NCI-H2107 (cell line): Measurements from ENCODE around the gene PLD4.
"Not testable (repeated sequence)": the region's sequence is repeated elsewhere in the genome, so short reads cannot be mapped to it uniquely, and the experiment has no call there.

Source experiments
- DNase-seq: peaks from one replicate; lab custom pipeline; 2025; lab: John Stamatoyannopoulos, UW

Gene PLD4

DNA sequence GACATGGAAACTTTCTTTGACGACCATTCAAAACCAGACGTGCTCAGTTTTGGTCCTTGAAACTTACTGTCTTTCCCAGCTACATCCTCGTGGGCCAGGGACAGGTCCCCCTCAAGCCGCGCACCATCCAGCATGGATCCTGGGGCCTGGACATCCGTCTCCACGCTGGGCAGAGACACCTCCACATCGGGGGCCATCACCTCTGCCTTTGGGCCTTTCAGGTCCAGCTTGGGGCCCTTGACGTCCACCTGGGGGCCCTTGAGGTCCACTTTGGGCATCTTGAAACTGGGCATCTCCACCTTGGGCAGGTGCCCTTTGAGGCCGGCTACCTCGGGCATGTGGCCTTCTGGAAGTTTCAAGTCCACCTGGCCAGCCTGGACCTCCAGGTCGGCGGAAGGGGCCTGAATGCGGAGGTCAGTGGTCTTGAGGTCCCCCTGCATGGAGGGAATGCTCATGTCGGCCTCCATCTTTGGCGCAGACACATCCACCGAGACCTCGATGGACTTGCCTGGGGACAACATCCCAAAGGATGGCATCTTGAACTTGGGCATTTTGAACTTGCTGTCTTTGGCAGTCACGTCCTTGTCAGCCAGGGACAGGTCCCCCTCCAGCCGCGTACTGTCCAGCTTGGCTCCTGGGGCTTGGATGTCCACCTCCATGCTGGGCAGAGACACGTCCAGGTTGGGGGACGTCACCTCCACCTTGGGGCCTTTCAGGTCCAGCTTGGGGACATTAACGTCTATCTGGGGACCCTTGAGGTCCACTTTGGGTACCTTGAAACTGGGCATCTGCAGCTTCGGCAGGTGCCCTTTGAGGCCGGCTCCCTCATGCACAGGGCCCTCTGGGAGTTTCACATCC, 17.1 kb downstream of the PLD4 start:
- DNase-seq: no peak

DNA sequence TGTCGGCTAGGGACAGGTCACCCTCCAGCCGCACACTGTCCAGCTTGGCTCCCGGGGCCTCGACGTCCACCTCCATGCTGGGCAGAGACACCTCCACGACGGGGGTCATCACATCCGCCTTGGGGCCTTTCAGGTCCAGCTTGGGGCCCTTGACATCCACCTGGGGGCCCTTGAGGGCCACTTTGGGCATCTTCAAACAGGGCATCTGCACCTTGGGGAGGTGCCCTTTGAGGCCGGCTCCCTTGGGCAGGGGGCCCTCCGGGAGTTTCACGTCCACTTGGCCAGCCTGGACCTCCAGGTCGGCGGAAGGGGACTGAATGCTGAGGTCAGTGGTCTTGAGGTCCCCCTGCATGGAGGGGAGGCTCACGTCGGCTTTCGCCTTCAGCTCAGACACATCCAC, 17.9 kb downstream of the PLD4 start:
- DNase-seq: no peak

DNA sequence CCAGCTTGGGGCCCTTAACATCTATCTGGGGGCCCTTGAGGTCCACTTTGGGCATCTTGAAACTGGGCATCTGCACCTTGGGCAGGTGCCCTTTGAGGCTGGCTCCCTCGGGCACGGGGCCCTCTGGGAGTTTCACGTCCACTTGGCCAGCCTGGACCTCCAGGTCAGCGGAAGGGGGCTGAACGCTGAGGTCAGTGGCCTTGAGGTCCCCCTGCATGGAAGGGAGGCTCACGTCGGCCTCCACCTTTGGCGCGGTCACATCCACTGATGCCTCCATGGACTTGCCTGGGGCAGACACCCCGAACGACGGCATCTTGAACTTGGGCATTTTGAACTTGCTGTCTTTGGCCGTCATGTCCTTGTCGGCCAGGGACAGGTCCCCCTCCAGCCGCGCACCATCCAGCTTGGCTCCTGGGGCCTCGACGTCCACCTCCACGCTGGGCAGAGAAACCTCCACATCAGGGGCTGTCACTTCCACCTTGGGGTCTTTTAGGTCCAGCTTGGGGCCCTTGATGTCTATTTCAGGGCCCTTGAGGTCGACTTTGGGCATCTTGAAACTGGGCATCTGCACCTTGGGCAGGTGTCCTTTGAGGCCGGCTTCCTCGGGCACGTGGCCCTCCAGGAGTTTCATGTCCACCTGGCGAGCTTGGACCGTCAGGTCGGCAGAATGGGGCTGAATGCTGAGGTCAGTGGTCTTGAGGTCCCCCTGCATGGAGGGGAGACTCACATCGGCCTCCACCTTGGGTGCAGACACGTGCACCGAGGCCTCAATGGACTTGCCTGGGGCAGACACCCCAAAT, 18.7 kb downstream of the PLD4 start:
- not testable (repeated sequence) for DNase-seq

DNA sequence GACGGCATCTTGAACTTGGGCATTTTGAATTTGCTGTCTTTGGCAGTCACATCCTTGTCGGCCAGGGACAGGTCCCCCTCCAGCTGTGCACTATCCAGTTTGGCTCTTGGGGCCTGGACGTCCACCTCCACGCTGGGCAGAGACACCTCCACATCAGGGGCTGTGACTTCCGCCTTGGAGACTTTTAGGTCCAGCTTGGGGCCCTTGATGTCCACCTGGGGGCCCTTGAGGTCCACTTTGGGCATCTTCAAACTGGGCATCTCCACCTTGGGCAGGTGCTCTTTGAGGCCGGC, 19.3 kb downstream of the PLD4 start:
- not testable (repeated sequence) for DNase-seq

DNA sequence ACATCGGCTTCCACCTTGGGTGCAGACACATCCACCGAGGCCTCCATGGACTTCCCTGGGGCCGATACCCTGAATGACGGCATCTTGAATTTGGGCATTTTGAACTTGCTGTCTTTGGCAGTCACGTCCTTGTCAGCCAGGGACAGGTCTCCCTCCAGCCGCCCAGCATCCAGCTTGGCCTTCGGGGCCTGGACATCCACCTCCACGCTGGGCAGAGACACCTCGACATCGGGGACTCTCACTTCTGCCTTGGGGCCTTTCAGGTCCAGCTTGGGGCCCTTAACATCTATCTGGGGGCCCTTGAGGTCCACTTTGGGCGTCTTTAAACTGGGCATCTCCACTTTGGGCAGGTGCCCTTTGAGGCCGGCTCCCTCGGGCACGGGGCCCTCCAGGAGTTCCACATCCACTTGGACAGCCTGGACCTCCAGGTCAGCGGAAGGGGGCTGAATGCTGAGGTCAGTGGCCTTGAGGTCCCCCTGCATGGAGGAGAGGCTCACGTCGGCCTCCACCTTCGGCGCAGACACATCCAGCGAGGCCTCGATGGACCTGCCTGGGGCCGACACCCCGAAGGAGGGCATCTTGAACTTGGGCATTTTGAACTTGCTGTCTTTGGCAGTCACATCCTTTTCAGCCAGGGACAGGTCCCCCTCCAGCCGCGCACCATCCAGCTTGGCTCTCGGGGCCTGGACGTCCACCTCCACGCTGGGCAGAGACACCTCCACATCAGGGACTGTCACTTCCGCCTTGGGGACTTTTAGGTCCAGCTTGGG, 19.9 kb downstream of the PLD4 start:
- DNase-seq: not testable (repeated sequence)

DNA sequence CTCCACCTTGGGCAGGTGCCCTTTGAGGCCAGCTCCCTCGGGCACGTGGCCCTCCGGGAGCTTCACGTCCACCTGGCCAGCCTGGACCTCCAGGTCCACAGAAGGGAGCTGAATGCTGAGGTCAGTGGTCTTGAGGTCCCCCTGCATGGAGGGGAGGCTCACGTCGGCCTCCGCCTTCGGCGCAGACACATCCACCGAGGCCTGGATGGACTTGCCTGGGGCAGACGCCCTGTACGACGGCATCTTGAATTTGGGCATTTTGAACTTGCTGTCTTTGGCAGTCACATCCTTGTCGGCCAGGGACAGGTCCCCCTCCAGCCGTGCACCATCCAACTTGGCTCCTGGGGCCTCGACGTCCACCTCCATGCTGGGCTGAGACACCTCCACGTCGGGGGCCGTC, 20.6 kb downstream of the PLD4 start:
- DNase-seq: not testable (repeated sequence)

DNA sequence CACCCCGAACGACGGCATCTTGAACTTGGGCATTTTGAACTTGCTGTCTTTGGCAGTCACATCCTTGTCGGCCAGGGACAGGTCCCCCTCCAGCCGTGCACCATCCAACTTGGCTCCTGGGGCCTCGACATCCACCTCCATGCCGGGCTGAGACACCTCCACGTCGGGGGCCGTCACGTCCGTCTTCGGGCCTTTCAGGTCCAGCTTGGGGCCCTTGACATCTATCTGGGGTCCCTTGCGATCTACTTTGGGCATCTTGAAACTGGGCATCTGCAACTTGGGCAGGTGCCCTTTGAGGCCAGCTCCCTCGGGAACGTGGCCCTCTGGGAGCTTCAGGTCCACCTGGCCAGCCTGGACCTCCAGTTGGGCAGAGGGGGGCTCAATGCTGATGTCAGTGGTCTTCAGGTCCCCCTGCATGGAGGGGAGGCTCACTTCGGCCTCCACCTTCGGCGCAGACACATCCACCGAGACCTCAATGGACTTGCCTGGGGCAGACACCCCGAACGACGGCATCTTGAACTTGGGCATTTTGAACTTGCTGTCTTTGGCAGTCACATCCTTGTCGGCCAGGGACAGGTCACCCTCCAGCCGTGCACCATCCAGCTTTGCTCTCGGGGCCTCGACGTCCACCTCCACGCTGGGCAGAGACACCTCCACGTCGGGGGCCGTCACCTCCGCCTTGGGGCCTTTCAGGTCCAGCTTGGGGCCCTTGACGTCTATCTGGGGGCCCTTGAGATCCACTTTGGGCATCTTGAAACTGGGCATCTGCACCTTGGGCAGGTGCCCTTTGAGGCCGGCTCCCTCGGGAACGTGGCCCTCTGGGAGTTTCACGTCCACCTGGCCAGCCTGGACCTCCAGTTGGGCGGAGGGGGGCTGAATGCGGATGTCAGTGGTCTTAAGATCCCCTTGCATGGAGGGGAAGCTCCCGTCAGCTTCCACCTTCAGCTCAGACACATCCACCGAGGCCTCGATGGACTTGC, 21.6 kb downstream of the PLD4 start:
- not testable (repeated sequence) for DNase-seq

DNA sequence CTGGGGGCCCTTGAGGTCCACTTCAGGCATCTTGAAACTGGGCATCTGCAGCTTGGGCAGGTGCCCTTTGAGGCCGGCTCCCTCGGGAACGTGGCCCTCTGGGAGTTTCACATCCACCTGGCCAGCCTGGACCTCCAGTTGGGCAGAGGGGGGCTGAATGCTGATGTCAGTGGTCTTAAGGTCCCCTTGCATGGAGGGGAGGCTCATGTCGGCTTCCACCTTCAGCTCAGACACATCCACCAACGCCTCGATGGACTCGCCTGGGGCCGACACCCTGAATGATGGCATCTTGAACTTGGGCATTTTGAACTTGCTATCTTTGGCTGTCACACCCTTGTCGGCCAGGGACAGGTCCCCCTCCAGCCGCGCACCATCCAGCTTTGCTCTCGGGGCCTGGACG, 22.5 kb downstream of the PLD4 start:
- DNase-seq: not testable (repeated sequence)

DNA sequence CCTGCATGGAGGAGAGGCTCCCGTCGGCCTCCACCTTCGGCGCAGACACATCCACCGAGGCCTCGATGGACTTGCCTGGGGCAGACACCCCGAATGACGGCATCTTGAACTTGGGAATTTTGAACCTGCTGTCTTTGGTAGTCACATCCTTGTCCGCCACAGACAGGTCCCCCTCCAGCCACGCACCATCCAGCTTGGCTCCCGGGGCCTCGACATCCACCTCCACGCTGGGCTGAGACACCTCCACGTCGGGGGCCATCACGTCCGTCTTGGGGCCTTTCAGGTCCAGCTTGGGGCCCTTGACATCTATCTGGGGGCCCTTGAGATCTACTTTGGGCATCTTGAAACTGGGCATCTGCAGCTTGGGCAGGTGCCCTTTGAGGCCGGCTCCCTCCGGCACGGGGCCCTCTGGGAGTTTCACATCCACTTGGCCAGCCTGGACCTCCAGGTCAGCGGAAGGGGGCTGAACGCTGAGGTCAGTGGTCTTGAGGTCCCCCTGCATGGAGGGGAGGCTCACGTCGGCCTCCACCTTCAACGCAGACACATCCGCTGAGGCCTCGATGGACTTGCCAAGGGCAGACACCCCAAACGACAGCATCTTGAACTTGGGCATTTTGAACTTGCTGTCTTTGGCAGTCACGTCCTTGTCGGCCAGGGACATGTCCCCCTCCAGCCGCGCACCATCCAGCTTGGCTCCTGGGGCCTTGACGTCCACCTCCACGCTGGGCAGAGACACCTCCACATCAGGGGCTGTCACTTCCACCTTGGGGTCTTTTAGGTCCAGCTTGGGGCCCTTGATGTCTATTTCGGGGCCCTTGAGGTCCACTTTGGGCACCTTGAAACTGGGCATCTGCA, 23.4 kb downstream of the PLD4 start:
- not testable (repeated sequence) for DNase-seq

DNA sequence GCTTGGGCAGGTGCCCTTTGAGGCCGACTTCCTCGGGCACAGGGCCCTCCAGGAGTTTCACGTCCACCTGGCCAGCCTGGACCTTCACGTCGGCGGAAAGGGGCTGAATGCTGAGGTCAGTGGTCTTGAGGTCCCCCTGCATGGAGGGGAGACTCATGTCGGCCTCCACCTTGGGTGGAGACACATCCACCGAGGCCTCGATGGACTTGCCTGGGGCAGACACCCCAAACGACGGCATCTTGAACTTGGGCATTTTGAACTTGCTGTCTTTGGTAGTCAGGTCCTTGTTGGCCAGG, 24.0 kb downstream of the PLD4 start:
- DNase-seq: no peak

DNA sequence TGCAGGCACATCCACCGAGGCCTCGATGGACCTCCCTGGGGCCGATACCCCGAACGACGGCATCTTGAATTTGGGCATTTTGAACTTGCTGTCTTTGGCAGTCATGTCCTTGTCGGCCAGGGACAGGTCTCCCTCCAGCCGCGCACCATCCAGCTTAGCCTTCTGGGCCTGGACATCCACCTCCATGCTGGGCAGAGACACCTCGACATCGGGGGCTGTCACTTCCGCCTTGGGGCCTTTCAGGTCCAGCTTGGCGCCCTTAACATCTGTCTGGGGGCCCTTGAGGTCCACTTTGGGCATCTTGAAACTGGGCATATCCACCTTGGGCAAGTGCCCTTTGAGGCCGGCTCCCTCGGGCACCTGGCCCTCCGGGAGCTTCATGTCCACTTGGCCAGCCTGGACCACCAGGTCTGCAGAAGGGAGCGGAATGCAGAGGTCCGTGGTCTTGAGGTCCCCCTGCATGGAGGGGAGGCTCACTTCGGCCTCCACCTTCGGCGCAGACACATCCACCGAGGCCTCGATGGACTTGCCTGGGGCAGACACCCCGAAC, 24.8 kb downstream of the PLD4 start:
- DNase-seq: not testable (repeated sequence)

DNA sequence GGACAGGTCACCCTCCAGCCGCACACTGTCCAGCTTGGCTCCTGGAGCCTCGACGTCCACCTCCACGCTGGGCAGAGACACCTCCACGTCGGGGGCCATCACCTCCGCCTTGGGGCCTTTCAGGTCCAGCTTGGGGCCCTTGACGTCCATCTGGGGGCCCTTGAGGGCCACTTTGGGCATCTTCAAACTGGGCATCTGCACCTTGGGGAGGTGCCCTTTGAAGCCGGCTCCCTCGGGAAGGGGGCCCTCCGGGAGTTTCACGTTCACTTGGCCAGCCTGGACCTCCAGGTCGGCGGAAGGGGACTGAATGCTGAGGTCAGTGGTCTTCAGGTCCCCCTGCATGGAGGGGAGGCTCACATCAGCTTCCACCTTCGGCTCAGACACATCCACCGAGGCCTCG, 25.3 kb downstream of the PLD4 start:
- DNase-seq: no peak

DNA sequence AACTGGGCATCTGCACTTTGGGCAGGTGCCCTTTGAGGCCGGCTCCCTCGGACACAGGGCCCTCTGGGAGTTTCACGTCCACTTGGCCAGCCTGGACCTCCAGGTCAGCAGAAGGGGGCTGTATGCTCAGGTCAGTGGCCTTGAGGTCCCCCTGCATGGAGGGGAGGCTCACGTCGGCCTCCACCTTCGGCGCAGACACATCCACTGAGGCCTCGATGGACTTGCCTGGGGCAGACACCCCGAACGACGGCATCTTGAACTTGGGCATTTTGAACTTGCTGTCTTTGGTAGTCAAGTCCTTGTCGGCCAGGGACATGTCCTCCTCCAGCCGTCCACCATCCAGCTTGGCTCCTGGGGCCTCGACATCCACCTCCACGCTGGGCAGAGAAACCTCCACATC, 26.0 kb downstream of the PLD4 start:
- DNase-seq: not testable (repeated sequence)

DNA sequence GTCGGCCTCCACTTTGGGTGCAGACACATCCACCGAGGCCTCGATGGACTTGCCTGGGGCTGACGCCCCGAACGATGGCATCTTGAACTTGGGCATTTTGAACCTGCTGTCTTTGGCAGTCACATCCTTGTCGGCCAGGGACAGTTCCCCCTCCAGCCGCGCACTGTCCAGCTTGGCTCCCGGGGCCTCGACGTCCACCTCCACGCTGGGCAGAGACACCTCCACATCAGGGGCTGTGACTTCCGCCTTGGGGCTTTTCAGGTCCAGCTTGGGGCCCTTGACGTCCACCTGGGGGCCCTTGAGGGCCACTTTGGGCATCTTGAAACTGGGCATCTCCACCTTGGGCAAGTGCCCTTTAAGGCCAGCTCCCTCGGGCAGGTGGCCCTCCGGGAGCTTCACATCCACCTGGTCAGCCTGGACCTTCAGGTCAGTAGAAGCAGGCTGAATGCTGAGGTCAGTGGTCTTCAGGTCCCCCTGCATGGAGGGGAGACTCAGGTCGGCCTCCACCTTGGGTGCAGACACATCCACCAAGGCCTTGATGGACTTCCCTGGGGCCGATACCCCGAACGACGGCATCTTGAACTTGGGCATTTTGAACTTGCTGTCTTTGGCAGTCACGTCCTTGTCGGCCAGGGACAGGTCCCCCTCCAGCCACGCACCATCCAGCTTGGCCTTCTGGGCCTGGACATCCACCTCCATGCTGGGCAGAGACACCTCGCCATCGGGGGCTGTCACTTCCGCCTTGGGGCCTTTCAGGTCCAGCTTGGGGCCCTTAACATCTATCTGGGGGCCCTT, 27.4 kb downstream of the PLD4 start:
- DNase-seq: not testable (repeated sequence)

DNA sequence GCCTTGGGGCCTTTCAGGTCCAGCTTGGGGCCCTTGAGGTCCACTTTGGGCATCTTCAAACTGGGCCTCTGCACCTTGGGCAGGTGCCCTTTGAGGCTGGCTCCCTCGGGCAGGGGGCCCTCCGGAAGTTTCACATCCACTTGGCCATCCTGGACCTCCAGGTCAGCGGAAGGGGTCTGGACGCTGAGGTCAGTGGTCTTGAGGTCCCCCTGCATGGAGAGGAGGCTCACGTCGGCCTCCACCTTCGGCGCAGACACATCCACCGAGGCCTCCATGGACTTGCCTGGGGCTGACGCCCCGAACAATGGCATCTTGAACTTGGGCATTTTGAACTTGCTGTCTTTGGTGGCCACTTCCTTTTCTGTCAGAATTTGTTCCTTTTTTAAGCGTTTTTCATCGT, 28.4 kb downstream of the PLD4 start:
- DNase-seq: no peak

DNA sequence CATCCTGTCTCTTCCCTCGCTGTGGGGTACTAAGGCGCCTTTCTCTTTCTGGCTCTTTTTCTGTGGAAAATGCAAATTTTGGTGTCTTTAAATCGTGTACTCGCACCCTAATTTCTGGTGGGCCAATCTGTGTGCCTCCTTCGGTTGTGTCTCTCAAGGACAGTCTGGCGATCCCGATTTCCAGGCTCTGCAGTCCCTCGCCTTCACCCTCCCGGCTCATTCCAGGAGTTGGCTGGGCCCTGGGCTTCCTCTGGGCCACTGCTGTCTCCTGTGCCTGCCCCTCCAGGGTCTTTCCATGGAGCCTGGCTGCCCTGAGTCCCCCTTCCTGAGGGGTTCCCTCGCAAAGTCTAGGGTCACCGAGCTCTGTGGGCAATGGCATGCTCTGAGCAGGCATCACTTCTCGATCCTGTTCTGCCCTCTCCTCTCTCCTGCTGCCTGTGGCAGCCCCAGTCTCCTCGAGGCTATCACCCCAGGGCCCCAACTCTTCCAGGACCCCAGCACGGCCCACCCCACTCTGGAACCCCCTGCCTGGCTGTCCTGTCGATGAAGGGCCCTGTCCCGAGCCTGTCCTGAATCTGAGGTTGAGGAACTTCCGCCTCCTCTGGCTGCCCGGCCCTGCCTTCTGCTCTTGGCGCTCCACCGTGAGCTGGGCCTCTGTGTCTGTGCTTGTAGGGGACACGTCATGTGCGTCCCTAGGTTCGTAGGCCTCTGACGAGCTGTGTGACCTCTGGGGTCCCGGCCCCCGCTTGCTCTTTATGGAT, 29.4 kb downstream of the PLD4 start:
- DNase-seq: no peak

DNA sequence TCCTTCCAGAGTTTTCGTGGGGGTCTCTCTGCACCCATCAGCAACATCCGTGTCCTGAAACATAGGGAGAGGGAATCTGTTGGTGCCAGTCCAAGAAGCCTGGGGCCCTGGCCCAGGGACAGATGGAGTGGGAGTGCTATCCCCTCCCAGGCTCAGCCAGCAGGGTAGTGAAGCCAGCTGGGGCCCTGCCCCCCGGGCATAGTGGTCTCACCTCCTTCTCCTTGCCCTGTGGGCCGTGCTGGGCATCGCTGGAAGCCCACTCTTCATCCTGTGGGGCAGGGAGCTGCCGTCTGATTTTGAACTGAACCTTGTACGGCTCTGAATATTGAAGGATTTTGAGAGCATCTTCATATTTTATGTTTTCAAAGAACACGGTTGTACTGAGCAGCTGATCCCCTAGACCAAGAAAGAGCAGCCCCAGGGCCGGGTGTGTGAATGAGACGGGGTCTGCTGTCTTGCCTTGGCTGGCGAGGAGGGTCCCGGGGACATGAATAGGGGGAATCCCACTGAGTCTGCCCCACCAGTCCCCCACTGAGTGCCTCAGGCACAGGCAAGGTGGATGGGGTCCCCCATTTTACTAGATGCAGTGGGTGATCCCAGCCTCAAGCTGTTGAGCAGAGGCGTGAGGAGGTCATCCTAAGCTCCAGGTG, 30.2 kb downstream of the PLD4 start:
- no peak for DNase-seq

DNA sequence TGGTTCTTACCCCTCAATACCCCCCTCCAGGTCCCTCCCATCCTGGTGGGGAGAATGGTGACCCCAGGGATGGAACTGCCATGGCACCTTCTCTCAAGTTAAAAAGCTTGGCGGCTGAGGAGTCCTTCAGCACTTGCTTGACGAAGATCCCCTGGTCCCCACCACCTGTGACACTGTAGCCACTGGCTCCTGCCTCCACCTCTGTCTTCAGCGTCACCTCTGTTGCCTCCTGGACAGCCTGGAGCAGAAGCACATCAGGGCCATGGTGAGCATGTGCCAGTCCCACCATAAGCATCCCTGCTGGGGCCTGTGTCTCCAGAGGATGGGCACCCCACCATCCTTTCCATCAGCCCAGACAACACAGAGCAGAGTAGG, 30.7 kb downstream of the PLD4 start:
- DNase-seq: no peak
